ENCODE data around the gene KIF21A.

DNA sequence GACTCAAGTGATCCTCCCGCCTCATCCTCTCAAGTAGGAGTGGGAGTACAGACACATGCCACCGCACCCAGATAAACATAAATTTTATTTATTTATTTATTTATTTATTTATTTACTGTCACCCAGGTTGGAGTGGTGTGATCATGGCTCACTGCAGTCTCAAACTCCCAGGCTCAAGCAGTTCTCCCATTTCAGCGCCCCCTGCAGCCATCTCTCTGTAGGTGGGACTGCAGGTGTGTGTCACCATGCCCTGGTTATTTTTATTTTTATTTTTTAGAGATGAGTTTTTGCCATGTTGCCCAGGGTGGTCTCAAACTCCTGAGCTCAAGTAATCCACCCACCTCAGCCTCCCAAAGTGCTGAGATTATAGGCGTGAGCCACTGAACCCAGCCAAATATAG lies 33.2 kb upstream of the KIF21A start:
- no peak for TF ChIP-seq POLR2A (IDR thresholded peaks at IDR 0.05)
- no peak for TF ChIP-seq CTCF (IDR thresholded peaks at IDR 0.05)
